SU-DHL-6 (cell line): ENCODE results near the gene NSMCE3.

Source experiments
- H2AFZ ChIP-seq: fragments of 200-600 bp; sonication (generic); 2 replicates; pipeline ENCODE4 v1.6.1; 2014; ENCODE audit warnings: low read depth, mild to moderate bottlenecking, moderate library complexity, mixed read lengths, antibody characterized with exemption, low read length; ENCODE audit not compliant: severe bottlenecking
- H3F3A ChIP-seq: fragments of 200-600 bp; shearing (Covaris generic); 2 replicates; pipeline ENCODE4 v1.6.0; 2016; ENCODE audit warnings: antibody characterized with exemption, mild to moderate bottlenecking; ENCODE audit not compliant: insufficient read depth
- H3K27ac ChIP-seq: fragments of 200-600 bp; sonication (generic); 2 replicates; pipeline ENCODE4 v1.5.1; 2016; ENCODE audit warnings: low read depth, mild to moderate bottlenecking, low read length, moderate library complexity, mixed read lengths
- H3K27me3 ChIP-seq: fragments of 200-600 bp; sonication (generic), shearing (Covaris generic); 2 replicates; pipeline ENCODE4 v1.6.0; 2014; ENCODE audit warnings: mild to moderate bottlenecking, low read length
- H3K36me3 ChIP-seq: fragments of 200-600 bp; sonication (generic); 2 replicates; pipeline ENCODE4 v1.6.1; 2014; ENCODE audit warnings: mild to moderate bottlenecking, low read length, mixed read lengths
- H3K4me2 ChIP-seq: fragments of 300-600, 200-600 bp; shearing (Covaris generic), sonication (generic); 2 replicates; pipeline ENCODE4 v1.6.0; 2014; ENCODE audit warnings: low read length, low read depth, mild to moderate bottlenecking; ENCODE audit not compliant: poor library complexity, severe bottlenecking
- H3K4me3 ChIP-seq: fragments of 200-600 bp; sonication (generic); 2 replicates; pipeline ENCODE4 v1.5.1; 2014; ENCODE audit warnings: antibody characterized with exemption, low read length, mild to moderate bottlenecking, mixed read lengths; ENCODE audit not compliant: insufficient read depth, poor library complexity, severe bottlenecking
- H3K79me2 ChIP-seq: fragments of 200-600 bp; sonication (generic); 2 replicates; pipeline ENCODE4 v1.6.1; 2014; ENCODE audit warnings: mild to moderate bottlenecking, low read length, moderate library complexity; ENCODE audit not compliant: insufficient read depth
- H3K9ac ChIP-seq: fragments of 200-600 bp; sonication (generic); 2 replicates; pipeline ENCODE4 v1.7.0; 2014; ENCODE audit warnings: mild to moderate bottlenecking, low read length
- H3K9me2 ChIP-seq: fragments of 200-600 bp; sonication (generic); replicated peaks from 2 replicates; pipeline ENCODE4 v1.6.1; 2014; ENCODE audit warnings: low read length; ENCODE audit not compliant: insufficient read depth
- H3K9me3 ChIP-seq: fragments of 200-600 bp; sonication (generic); 2 replicates; pipeline ENCODE4 v1.6.1; 2014; ENCODE audit warnings: low read length, mixed read lengths; ENCODE audit not compliant: insufficient read depth
- H4K20me1 ChIP-seq: fragments of 200-600 bp; sonication (generic); 2 replicates; pipeline ENCODE4 v1.6.1; 2014; ENCODE audit warnings: low read depth, mild to moderate bottlenecking, antibody characterized with exemption, low read length, moderate library complexity, mixed read lengths
- CTCF ChIP-seq: fragments of 200-600 bp; sonication (generic); IDR thresholded peaks from one replicate; pipeline ENCODE4 v1.5.1; 2017; ENCODE audit warnings: antibody characterized with exemption, mild to moderate bottlenecking, low read length, moderate library complexity; ENCODE audit not compliant: insufficient read depth, poor library complexity, severe bottlenecking
- EZH2phosphoT487 ChIP-seq: fragments of 200-600 bp; sonication (generic), shearing (Covaris generic); conservative IDR thresholded peaks from 2 replicates; pipeline ENCODE4 v1.6.1; 2018; ENCODE audit warnings: mild to moderate bottlenecking, antibody characterized with exemption, low read length, moderate library complexity, mixed read lengths

Gene NSMCE3

GRCh38 chr15:29269485-29270168 is at the start of gene NSMCE3:
TSS of gene NSMCE3 (minus strand) at chr15:29269822. CDS start at chr15:29269705, 117 bp downstream.
- Histone ChIP-seq H3K4me3 (peak within 1 kb of the TSS; percentile 79), H3K79me2 (peaks cover 19% of the 10 kb centered on the region), H3K27ac (peak within 1 kb of the TSS; percentile 95), H3K9ac (peak within 1 kb of the TSS; percentile 86), H3F3A (peaks cover 15% of the 10 kb centered on the region), H3K36me3 (no peaks in the 10 kb centered on the region; the same call in 1 of the 2 replicates), H3K27me3 (no peaks in the 10 kb centered on the region), H3K9me2 (no peaks in the 10 kb centered on the region), H3K9me3 (no peaks in the 10 kb centered on the region), H4K20me1 (peaks cover 19% of the 10 kb centered on the region; the same call in 1 of the 2 replicates), H3K4me2 (peak within 1 kb of the TSS; percentile 94), H2AFZ (peak within 1 kb of the TSS; percentile 77)
- TF ChIP-seq CTCF = no peak
- no peak for TF ChIP-seq EZH2phosphoT487

- Histone ChIP-seq H3K27me3 (no peaks in the 10 kb centered on the region), H3F3A (no peaks in the 10 kb centered on the region), H4K20me1 (no peaks in the 10 kb centered on the region), H2AFZ (no peak overlapping the region), H3K27ac (no peak overlapping the region), H3K9ac (no peak overlapping the region), H3K4me3 (no peak overlapping the region), H3K36me3 (no peaks in the 10 kb centered on the region), H3K9me2 (no peaks in the 10 kb centered on the region), H3K4me2 (no peak overlapping the region), H3K79me2 (no peaks in the 10 kb centered on the region), H3K9me3 (no peaks in the 10 kb centered on the region)
- TF ChIP-seq EZH2phosphoT487 (no peak), CTCF (no peak)
Measured at GRCh38 chr15:29316422-29316821, 46.8 kb upstream of the NSMCE3 start.

- no peak overlapping the region for H3K9ac ChIP-seq
- H3K79me2 ChIP-seq = no peaks in the 10 kb centered on the region
- TF ChIP-seq EZH2phosphoT487 (no peak), CTCF (no peak)
- no peaks in the 10 kb centered on the region for H4K20me1 ChIP-seq
- H2AFZ ChIP-seq = no peak overlapping the region
- H3K4me3 ChIP-seq = no peak overlapping the region
- H3F3A ChIP-seq = no peaks in the 10 kb centered on the region
- H3K4me2 ChIP-seq = no peak overlapping the region
- H3K27me3 ChIP-seq = no peaks in the 10 kb centered on the region
- H3K36me3 ChIP-seq = no peaks in the 10 kb centered on the region
- H3K9me2 ChIP-seq = no peaks in the 10 kb centered on the region
- H3K9me3 ChIP-seq = no peaks in the 10 kb centered on the region
- H3K27ac ChIP-seq = no peak overlapping the region
Measured at GRCh38 chr15:29312387-29312786, 42.8 kb upstream of the NSMCE3 start.
